ENCODE measurements around the gene MT1B. TPM values are rescaled to one million over a fixed set of nuclear protein-coding genes. Genes with fewer than 3 reads are reported as not detected.

Gene MT1B
- total and polyA plus RNA-seq, 9 of the 15 experiments (the other 6 are each of a cell fraction or from before 2014, with no cell fraction given) = not detected

- TF ChIP-seq NFIC (IDR thresholded peaks at IDR 0.05) (no peak), CTCF (IDR thresholded peaks at IDR 0.05 in 2 of 3, conservative IDR thresholded peaks at IDR 0.05 in 1 of 3; ENCODE audit: insufficient read depth in 2 of 3, low read depth in 1 of 3, low read length in 3 of 3) (no peak), CBFA2T2 (conservative IDR thresholded peaks at IDR 0.05) (no peak), NR2C2 (CRISPR knock-in tag; IDR thresholded peaks at IDR 0.05) (no peak), NR2C2 (tag; IDR thresholded peaks at IDR 0.05) (no peak), ZBED1 (IDR thresholded peaks at IDR 0.05) (no peak), POLR2AphosphoS2 (IDR thresholded peaks at IDR 0.05; ENCODE audit: low read length) (no peak), STAT5B (CRISPR knock-in tag; IDR thresholded peaks at IDR 0.05) (no peak), DNMT1 (IDR thresholded peaks at IDR 0.05) (no peak)
These were observed 37.5 kb downstream of the MT1B start (continued) for GRCh38 chr16:56689171-56689570.

- H4K20me1 ChIP-seq (replicated peaks; ENCODE audit: control insufficient read depth, insufficient read depth, low read length) = no peaks in the 10 kb centered on the region
- peaks cover 7 to 42% of the 10 kb centered on the region in 2 experiments; a peak in 4 of 5 replicates for H3K27me3 ChIP-seq (ENCODE audit: control insufficient read depth in 2 of 2, insufficient read depth in 2 of 2, low read length in 2 of 2)
- H3K27ac ChIP-seq (ENCODE audit: extremely low read depth, low read depth, low read length) = no peak overlapping the region
- in situ Hi-C loops (cut with MboI) = no loop called here
- H3K4me1 ChIP-seq (replicated peaks in 1 of 2; ENCODE audit: control insufficient read depth in 2 of 2, insufficient read depth in 2 of 2, low read length in 2 of 2) = no peaks in the 10 kb centered on the region; a peak in 1 of 5 replicates
- no peak overlapping the region for H2AFZ ChIP-seq (ENCODE audit: low read depth, low read length)
- CTCF ChIA-PET (ENCODE audit: low intra/inter-chr PET ratio) = no interaction called here
- no peak overlapping the region for H3K4me3 ChIP-seq
- POLR2A ChIA-PET = no interaction called here
- no peak for ATAC-seq
- H3K36me3 ChIP-seq (ENCODE audit: control insufficient read depth, insufficient read depth, low read length) = no peaks in the 10 kb centered on the region
- DNase-seq (ENCODE audit: extremely low read depth in 1 of 4, low spot score in 3 of 4) = no peak
- no peak overlapping the region for H3K9ac ChIP-seq (ENCODE audit: insufficient read depth in 1 of 2, low read depth in 2 of 2, low read length in 2 of 2)
- no peaks in the 10 kb centered on the region for H3K79me2 ChIP-seq (ENCODE audit: control insufficient read depth, insufficient read depth, low read length)
- no peaks in the 10 kb centered on the region for H3K9me1 ChIP-seq (ENCODE audit: control insufficient read depth, insufficient read depth, low read length)
- no TSS peak for BruUV-seq (replicated peaks)
- no peak overlapping the region for H3K4me2 ChIP-seq (ENCODE audit: insufficient read depth, low read length)
- 17% methylated on average over 4 of the region's 4 CpGs for WGBS (ENCODE audit: insufficient coverage, low coverage, missing lambda C conversion rate)
- H3K9me3 ChIP-seq (replicated peaks; ENCODE audit: control insufficient read depth, insufficient read depth, low read depth, low read length) = no peaks in the 10 kb centered on the region
- intact Hi-C loops (cut with micrococcal nuclease) = no loop called here
- no peak for FAIRE-seq
- peak; percentile 32 for TF ChIP-seq RBM25 (IDR thresholded peaks at IDR 0.05; ENCODE audit: low read depth, low read length, severe bottlenecking)
- TF ChIP-seq ESRRA (IDR thresholded peaks at IDR 0.05; ENCODE audit: borderline replicate concordance, low read depth) = no peak
- no peak for TF ChIP-seq ZNF165 (CRISPR knock-in tag; IDR thresholded peaks at IDR 0.05; ENCODE audit: borderline replicate concordance)
- no peak for TF ChIP-seq STAG1 (CRISPR knock-in tag; IDR thresholded peaks at IDR 0.05; ENCODE audit: borderline replicate concordance)
- no peak for TF ChIP-seq PHB (CRISPR knock-in tag; IDR thresholded peaks at IDR 0.05)
- no peak for TF ChIP-seq MBD1 (CRISPR knock-in tag; IDR thresholded peaks at IDR 0.05)
- TF ChIP-seq TEAD1 (CRISPR knock-in tag; IDR thresholded peaks at IDR 0.05) = no peak
- no peak for TF ChIP-seq SMAD4 (CRISPR knock-in tag; conservative IDR thresholded peaks at IDR 0.05)
- TF ChIP-seq BCOR (IDR thresholded peaks at IDR 0.05) = no peak
- no peak for TF ChIP-seq ZNF551 (CRISPR knock-in tag; IDR thresholded peaks at IDR 0.05)
- TF ChIP-seq ZNF146 (CRISPR knock-in tag; IDR thresholded peaks at IDR 0.05; ENCODE audit: unreplicated experiment) = peak; percentile 92
These were observed 38.9 kb downstream of the MT1B start for GRCh38 chr16:56690420-56691122.
